OCI-LY7 (cell line): ENCODE data around the gene TNS1. TPM values are rescaled to one million over a fixed set of nuclear protein-coding genes. Genes with fewer than 3 reads are reported as not detected.

Experiments used
- BruUV-seq: library from RNA; stranded (reverse); fragments of 400-500 nt; replicated peaks from 2 replicates; lab custom pipeline; 2021; lab: Mats Ljungman, UMichigan
- CTCF ChIA-PET: fragments of 300-600 bp; sonication (Branson Sonifier 250); formaldehyde crosslinking; loops from one replicate; lab custom pipeline; 2022; ENCODE audit warnings: antibody characterized with exemption; ENCODE audit not compliant: unreplicated experiment; lab: Charles Lee
- POLR2A ChIA-PET: fragments of 300-600 bp; sonication (Branson Sonifier 250); formaldehyde crosslinking; loops from one replicate; lab custom pipeline; 2022; ENCODE audit warnings: antibody characterized with exemption; lab: Charles Lee
- DNase-seq: peaks from one replicate; pipeline ENCODE4 v3.0.0-alpha.2; 2015; ENCODE audit warnings: low spot score
- H2AFZ ChIP-seq: fragments of 200-600 bp; sonication (generic), shearing (Covaris generic); 2 replicates; pipeline ENCODE4 v1.6.1; 2014; ENCODE audit warnings: mild to moderate bottlenecking, antibody characterized with exemption, low read length, moderate library complexity
- H3K27ac ChIP-seq: fragments of 200-600 bp; sonication (generic); 2 replicates; pipeline ENCODE4 v1.5.1; 2014; ENCODE audit warnings: mixed run types, low read depth, mild to moderate bottlenecking, moderate library complexity, low read length, inconsistent platforms; ENCODE audit not compliant: poor library complexity, severe bottlenecking
- H3K36me3 ChIP-seq: fragments of 200-600 bp; sonication (generic); 2 replicates; pipeline ENCODE4 v1.6.1; 2014; ENCODE audit warnings: mild to moderate bottlenecking, antibody characterized with exemption, low read length, moderate library complexity, mixed read lengths; ENCODE audit not compliant: insufficient read depth
- H3K4me1 ChIP-seq: fragments of 200-600 bp; sonication (generic); 2 replicates; pipeline ENCODE4 v1.5.1; 2014; ENCODE audit warnings: mild to moderate bottlenecking, low read length; ENCODE audit not compliant: insufficient read depth, poor library complexity, severe bottlenecking
- H3K4me2 ChIP-seq: fragments of 200-600 bp; sonication (generic); 2 replicates; pipeline ENCODE4 v1.6.1; 2014; ENCODE audit warnings: mild to moderate bottlenecking, low read length
- H3K4me3 ChIP-seq: fragments of 200-600 bp; sonication (generic); 2 replicates; pipeline ENCODE4 v1.5.1; 2014; ENCODE audit warnings: mild to moderate bottlenecking, low read depth, low read length; ENCODE audit not compliant: poor library complexity, severe bottlenecking
- H3K79me2 ChIP-seq: fragments of 200-600 bp; sonication (generic); 2 replicates; pipeline ENCODE4 v1.6.1; 2016; ENCODE audit warnings: low read depth, mild to moderate bottlenecking, low read length, moderate library complexity, mixed read lengths; ENCODE audit not compliant: insufficient read depth
- H3K9me2 ChIP-seq: fragments of 200-600 bp; sonication (generic); 2 replicates; pipeline ENCODE4 v1.6.1; 2016; ENCODE audit warnings: mild to moderate bottlenecking, low read length, mixed read lengths; ENCODE audit not compliant: insufficient read depth
- H3K9me3 ChIP-seq: fragments of 200-600 bp; sonication (generic); 2 replicates; pipeline ENCODE4 v1.6.1; 2014; ENCODE audit warnings: mild to moderate bottlenecking, mixed run types, low read length, mixed read lengths
- H4K20me1 ChIP-seq: fragments of 200-600 bp; sonication (generic); 2 replicates; pipeline ENCODE4 v1.6.1; 2014; ENCODE audit warnings: mild to moderate bottlenecking, antibody characterized with exemption, low read length, moderate library complexity, mixed read lengths; ENCODE audit not compliant: insufficient read depth
- CTCF ChIP-seq: fragments of 200-600 bp; sonication (generic); conservative IDR thresholded peaks from 2 replicates; pipeline ENCODE4 v1.5.1; 2014; ENCODE audit warnings: mild to moderate bottlenecking, antibody characterized with exemption, low read length, moderate library complexity, mixed read lengths
- EZH2phosphoT487 ChIP-seq: fragments of 200-600 bp; sonication (generic); IDR thresholded peaks from 2 replicates; pipeline ENCODE4 v1.6.1; 2018; ENCODE audit warnings: low read depth, borderline replicate concordance, mild to moderate bottlenecking, mixed run types, antibody characterized with exemption, low read length, moderate library complexity, mixed read lengths
- intact Hi-C: fragments of 100-400 bp; cut with micrococcal nuclease; formaldehyde crosslinking; loops from one replicate; pipeline ENCODE4 v1.10.0; 2022; ENCODE audit not compliant: unreplicated experiment
- total RNA-seq, 2 experiments: library from RNA; depleted of rRNA in 1 of 2; stranded (reverse); fragments of >200 nt in 1 of 2; shearing (Covaris generic) in 1 of 2; gene quantifications; 2 replicates each; pipeline ENCODE4 v1.2.3, GENCODE V29; 2014 to 2022

TNS1 gene
- total RNA-seq, 2 experiments from 2014 or later = not detected

DNA sequence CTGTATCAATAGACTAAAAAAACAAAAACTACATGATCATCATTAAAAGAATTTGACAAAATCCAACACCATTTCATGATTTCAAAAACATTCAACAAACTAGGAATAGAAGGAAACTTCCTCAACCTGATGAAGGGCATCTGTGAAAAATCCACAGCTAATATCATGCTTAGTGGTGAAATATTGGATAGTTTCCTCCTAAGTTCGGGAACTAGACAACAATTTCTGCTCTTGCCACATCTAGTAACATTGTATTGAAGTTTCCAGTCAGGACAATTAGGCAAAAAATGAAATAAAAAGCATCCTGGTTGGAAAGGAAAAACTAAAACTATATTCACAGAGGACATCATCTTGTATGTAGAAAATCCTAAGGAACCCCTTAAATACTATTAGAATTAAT is 34.8 kb downstream of the TNS1 start:
- intact Hi-C loops = no loop called here
- no peak for DNase-seq
- Histone ChIP-seq H3K9me2 (no peaks in the 10 kb centered on the region), H4K20me1 (no peaks in the 10 kb centered on the region), H3K4me1 (no peaks in the 10 kb centered on the region), H3K79me2 (no peaks in the 10 kb centered on the region), H3K9me3 (no peaks in the 10 kb centered on the region), H3K4me3 (no peak overlapping the region), H2AFZ (no peak overlapping the region), H3K36me3 (no peaks in the 10 kb centered on the region), H3K4me2 (no peak overlapping the region), H3K27ac (no peak overlapping the region)
- ChIA-PET POLR2A (no interaction called here), CTCF (no interaction called here)
- TF ChIP-seq CTCF (no peak), EZH2phosphoT487 (no peak)
- no TSS peak for BruUV-seq

DNA sequence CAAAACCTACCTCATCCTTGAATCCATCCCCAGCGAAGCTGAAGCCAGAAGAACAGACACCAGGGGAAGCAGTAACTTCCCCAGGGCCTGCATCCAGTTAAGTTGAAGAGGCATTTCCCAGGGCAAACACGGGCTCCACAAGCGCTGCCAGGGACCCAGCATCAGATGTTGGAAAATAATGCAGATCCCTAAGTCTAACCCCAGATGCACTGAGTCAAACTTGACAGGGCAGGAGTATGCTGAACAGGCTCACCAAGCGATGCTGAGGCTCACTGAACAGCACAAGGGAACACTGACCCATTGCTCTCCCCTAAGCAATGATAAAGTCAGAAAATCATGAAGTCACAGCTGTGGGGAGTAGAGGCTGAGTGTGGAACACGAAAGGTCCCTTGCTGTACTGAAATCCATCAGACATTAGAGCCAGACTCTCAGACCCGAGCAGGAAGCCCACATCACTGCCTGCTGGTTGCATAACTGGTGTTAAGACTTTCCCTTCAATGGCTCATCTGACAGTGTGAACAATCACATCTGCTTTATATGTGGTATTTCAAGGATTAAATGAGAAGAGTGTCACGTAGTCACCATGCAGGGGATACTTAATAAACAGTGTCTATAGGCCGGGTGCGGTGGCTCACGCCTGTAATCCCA is 36.2 kb downstream of the TNS1 start:
- no TSS peak for BruUV-seq
- no peaks in the 10 kb centered on the region for H3K9me2 ChIP-seq
- no peaks in the 10 kb centered on the region for H3K9me3 ChIP-seq
- H4K20me1 ChIP-seq = no peaks in the 10 kb centered on the region
- no peaks in the 10 kb centered on the region for H3K79me2 ChIP-seq
- CTCF ChIA-PET = no interaction called here
- no peaks in the 10 kb centered on the region for H3K36me3 ChIP-seq
- no peak for DNase-seq
- H3K4me1 ChIP-seq = no peaks in the 10 kb centered on the region
- H3K27ac ChIP-seq = no peak overlapping the region
- intact Hi-C loops = no loop called here
- H2AFZ ChIP-seq = no peak overlapping the region
- TF ChIP-seq EZH2phosphoT487 (no peak), CTCF (no peak)
- POLR2A ChIA-PET = no interaction called here
- H3K4me3 ChIP-seq = no peak overlapping the region
- H3K4me2 ChIP-seq = no peak overlapping the region
